ENCODE data around the gene KNL1.

DNA sequence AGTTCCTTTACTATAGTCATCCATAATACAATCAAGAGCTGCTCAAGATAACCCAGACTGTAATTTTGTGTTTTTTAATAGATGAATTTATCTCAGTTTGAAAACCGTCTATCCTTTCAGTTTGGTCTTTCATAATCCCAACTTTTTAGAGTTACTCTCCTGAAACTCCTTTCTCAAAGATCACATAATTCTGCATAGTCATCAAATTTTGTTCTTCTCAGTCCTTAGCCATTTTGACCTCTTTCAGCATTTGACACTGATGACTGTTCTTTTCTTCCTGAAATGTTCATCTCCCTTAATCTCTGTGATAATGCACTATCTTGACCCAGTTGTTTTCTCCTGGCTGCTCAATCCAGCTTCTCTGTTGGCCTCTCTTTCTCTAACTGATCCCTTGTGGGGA is 53.5 kb downstream of the KNL1 start:
- TF ChIP-seq RARB (CRISPR knock-in tag; IDR thresholded peaks at IDR 0.05) = no peak
- no peak for TF ChIP-seq ESRRG (CRISPR knock-in tag; IDR thresholded peaks at IDR 0.05)
- TF ChIP-seq SNAI2 (CRISPR knock-in tag; IDR thresholded peaks at IDR 0.05) = no peak
- TF ChIP-seq ZNF8 (CRISPR knock-in tag; IDR thresholded peaks at IDR 0.05) = no peak
- no peak for TF ChIP-seq ZFP30 (CRISPR knock-in tag; IDR thresholded peaks at IDR 0.05)
- TF ChIP-seq ZNF565 (CRISPR knock-in tag; conservative IDR thresholded peaks at IDR 0.05; ENCODE audit: low read depth) = no peak
- TF ChIP-seq GLIS3 (CRISPR knock-in tag; IDR thresholded peaks at IDR 0.05) = no peak
- TF ChIP-seq, protein P1, sequence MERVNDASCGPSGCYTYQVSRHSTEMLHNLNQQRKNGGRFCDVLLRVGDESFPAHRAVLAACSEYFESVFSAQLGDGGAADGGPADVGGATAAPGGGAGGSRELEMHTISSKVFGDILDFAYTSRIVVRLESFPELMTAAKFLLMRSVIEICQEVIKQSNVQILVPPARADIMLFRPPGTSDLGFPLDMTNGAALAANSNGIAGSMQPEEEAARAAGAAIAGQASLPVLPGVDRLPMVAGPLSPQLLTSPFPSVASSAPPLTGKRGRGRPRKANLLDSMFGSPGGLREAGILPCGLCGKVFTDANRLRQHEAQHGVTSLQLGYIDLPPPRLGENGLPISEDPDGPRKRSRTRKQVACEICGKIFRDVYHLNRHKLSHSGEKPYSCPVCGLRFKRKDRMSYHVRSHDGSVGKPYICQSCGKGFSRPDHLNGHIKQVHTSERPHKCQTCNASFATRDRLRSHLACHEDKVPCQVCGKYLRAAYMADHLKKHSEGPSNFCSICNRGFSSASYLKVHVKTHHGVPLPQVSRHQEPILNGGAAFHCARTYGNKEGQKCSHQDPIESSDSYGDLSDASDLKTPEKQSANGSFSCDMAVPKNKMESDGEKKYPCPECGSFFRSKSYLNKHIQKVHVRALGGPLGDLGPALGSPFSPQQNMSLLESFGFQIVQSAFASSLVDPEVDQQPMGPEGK (CRISPR knock-in tag; IDR thresholded peaks at IDR 0.05; ENCODE audit: borderline replicate concordance) = no peak
- TF ChIP-seq OSR1 (CRISPR knock-in tag; IDR thresholded peaks at IDR 0.05) = no peak
- no peak for TF ChIP-seq ZFP3 (CRISPR knock-in tag; IDR thresholded peaks at IDR 0.05)
- TF ChIP-seq, protein P2, sequence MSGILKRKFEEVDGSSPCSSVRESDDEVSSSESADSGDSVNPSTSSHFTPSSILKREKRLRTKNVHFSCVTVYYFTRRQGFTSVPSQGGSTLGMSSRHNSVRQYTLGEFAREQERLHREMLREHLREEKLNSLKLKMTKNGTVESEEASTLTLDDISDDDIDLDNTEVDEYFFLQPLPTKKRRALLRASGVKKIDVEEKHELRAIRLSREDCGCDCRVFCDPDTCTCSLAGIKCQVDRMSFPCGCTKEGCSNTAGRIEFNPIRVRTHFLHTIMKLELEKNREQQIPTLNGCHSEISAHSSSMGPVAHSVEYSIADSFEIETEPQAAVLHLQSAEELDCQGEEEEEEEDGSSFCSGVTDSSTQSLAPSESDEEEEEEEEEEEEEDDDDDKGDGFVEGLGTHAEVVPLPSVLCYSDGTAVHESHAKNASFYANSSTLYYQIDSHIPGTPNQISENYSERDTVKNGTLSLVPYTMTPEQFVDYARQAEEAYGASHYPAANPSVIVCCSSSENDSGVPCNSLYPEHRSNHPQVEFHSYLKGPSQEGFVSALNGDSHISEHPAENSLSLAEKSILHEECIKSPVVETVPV (CRISPR knock-in tag; IDR thresholded peaks at IDR 0.05) = no peak
- TF ChIP-seq ZC3H10 (CRISPR knock-in tag; IDR thresholded peaks at IDR 0.05) = no peak

All from SK-N-SH treated with all-trans-retinoic acid at 6 μM for 48 hours (cell line).